ENCODE measurements around the gene PSMB1. TPM values are rescaled to one million over a fixed set of nuclear protein-coding genes. Genes with fewer than 3 reads are reported as not detected.

The PSMB1 gene
- total RNA-seq, 4 donors from 2014 or later, result 340 to 380 (median 357) TPM

DNA sequence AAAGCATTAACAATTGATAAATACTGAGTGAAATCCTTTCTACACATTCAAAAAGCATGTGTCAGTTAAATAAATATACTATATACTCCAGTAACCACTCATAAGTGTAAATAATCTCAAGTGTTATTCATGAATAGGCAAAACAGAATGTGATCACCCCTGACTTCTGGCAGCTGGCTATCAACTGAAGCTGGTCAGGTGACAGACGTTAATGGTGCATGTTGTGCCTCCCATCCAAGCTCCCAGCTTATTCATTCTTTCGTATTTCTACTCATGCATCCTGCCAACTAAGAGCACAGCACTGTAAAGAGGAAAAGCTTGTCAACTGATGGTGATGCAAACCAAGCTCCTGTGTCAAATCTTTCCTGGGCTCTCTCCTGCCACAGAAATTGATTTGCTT is 7.7 kb downstream of the PSMB1 start:
- H3K4me3 ChIP-seq, result no peak overlapping the region
- ATAC-seq, result peak in 1 of 2 donors; percentile 82
- H3K4me1 ChIP-seq, result peaks cover 38 to 44% of the 10 kb centered on the region in 2 donors
- H3K36me3 ChIP-seq, result peaks cover 0 to 75% of the 10 kb centered on the region in 2 donors
- peak overlapping the region; percentile 41 to 72 (median 63) for H3K27ac ChIP-seq
- no peaks in the 10 kb centered on the region for H3K27me3 ChIP-seq
- in situ Hi-C loops (cut with MboI; ENCODE audit: low sequenced_read_pairs in 4 of 4) (no loop called here), intact Hi-C loops (cut with DNase I; ENCODE audit: low total_unique reads) (no loop called here)
- TF ChIP-seq, protein P1, sequence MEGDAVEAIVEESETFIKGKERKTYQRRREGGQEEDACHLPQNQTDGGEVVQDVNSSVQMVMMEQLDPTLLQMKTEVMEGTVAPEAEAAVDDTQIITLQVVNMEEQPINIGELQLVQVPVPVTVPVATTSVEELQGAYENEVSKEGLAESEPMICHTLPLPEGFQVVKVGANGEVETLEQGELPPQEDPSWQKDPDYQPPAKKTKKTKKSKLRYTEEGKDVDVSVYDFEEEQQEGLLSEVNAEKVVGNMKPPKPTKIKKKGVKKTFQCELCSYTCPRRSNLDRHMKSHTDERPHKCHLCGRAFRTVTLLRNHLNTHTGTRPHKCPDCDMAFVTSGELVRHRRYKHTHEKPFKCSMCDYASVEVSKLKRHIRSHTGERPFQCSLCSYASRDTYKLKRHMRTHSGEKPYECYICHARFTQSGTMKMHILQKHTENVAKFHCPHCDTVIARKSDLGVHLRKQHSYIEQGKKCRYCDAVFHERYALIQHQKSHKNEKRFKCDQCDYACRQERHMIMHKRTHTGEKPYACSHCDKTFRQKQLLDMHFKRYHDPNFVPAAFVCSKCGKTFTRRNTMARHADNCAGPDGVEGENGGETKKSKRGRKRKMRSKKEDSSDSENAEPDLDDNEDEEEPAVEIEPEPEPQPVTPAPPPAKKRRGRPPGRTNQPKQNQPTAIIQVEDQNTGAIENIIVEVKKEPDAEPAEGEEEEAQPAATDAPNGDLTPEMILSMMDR (IDR thresholded peaks at IDR 0.05 in 4 of 5, conservative IDR thresholded peaks at IDR 0.05 in 1 of 5), result no peak
- TF ChIP-seq POLR2A (IDR thresholded peaks at IDR 0.05), result no peak
- no peaks in the 10 kb centered on the region for H3K9me3 ChIP-seq
- DNase-seq, result peak in 1 of 2 donors; percentile 23

DNA sequence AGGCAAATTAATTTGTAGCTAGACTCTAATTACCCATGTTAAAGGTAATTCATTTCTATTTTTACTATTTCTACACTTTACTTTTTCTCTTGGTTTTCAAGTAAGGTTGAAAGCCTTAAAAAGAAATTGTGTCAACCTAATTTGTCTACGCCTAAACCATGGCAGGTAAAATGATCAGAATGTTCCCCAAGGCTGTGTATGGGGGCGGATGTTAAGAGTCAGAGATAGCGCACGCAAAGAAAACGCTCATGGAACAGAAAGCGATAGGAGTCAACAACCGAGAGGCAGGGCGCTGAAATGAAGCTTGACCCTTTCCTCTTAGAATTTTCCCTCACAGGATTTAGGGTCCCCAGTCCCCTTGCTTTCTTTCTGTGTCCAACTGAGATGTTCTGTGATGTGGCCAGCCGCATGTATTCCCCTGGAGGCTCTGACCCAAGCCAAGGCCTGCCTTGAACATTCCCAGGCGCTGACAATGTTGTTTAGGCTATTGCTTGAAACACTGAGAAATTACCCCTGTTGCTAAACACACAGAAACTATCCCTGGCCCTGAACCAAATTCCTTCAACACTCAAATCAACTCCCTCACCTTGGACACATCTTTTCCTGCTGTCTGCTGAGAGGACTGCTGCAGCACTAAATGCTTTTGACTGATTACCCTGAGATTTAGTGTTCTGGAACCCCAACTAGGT is 10.9 kb downstream of the PSMB1 start:
- Histone ChIP-seq H3K27ac (peak overlapping the region in 1 of 4 donors; percentile 7), H3K4me1 (peaks cover 11 to 24% of the 10 kb centered on the region in 2 donors), H3K4me3 (no peak overlapping the region), H3K36me3 (peaks cover 2 to 88% of the 10 kb centered on the region in 2 donors), H3K27me3 (no peaks in the 10 kb centered on the region), H3K9me3 (no peaks in the 10 kb centered on the region)
- DNase-seq, result no peak
- in situ Hi-C loops (cut with MboI; ENCODE audit: low sequenced_read_pairs in 4 of 4), result no loop called here
- no peak for TF ChIP-seq POLR2A (IDR thresholded peaks at IDR 0.05)
- TF ChIP-seq, protein P1 (IDR thresholded peaks at IDR 0.05 in 4 of 5, conservative IDR thresholded peaks at IDR 0.05 in 1 of 5), result no peak
- intact Hi-C loops (cut with DNase I; ENCODE audit: low total_unique reads), result no loop called here
- no peak for ATAC-seq

DNA sequence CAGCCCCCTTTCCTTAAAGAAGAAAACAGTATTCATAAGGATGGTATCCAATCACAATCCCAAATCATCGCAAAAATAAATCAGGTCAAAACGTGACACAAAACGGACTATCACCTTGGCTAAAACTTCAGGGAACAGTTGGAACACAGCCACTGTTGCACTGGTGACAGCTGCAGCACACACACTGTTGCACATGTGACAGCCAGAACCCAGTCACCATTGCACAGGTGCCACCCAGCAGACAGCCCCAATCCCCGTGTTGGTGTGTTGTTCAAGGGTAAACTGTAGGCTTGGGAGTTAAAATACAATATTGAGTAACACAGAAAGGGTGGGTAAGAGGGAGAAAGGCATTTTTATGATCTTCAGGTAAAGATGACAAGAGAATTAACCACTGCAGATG is 15.8 kb downstream of the PSMB1 start:
- DNase-seq, result peak; percentile 18 to 46
- ATAC-seq, result peak; percentile 65
- peak overlapping the region; percentile 68 to 75 (median 70) for H3K27ac ChIP-seq
- H3K36me3 ChIP-seq, result peaks cover 3 to 87% of the 10 kb centered on the region in 2 donors
- intact Hi-C loops (cut with DNase I; ENCODE audit: low total_unique reads), result no loop called here
- no peaks in the 10 kb centered on the region for H3K27me3 ChIP-seq
- no peak overlapping the region for H3K4me3 ChIP-seq
- in situ Hi-C loops (cut with MboI; ENCODE audit: low sequenced_read_pairs in 4 of 4), result no loop called here
- no peaks in the 10 kb centered on the region for H3K9me3 ChIP-seq
- TF ChIP-seq POLR2A (IDR thresholded peaks at IDR 0.05), result no peak
- TF ChIP-seq, protein P1 (IDR thresholded peaks at IDR 0.05 in 4 of 5, conservative IDR thresholded peaks at IDR 0.05 in 1 of 5), result no peak
- peaks cover 3 to 11% of the 10 kb centered on the region in 2 donors for H3K4me1 ChIP-seq

DNA sequence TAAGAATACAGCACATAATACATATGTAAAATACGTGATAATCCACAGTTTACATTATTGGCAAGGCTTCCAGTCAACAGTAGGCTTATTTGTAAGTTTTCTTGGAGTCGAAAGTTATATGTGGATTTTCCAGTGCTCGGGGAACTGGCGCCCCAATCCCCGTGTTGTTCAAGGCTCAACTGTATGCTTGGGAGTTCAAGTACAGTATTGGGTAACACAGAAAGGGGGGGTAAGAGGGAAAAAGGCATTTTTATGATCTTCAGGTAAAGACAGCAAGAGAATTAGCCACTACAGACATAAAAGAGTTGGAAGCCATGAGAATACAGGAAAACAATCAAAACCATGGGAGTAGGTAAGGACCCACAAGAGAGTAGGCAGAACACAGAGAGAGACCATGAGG is 16.4 kb downstream of the PSMB1 start:
- intact Hi-C loops (cut with DNase I; ENCODE audit: low total_unique reads), result no loop called here
- H3K27me3 ChIP-seq, result no peaks in the 10 kb centered on the region
- no peak overlapping the region for H3K4me3 ChIP-seq
- no peak for TF ChIP-seq POLR2A (IDR thresholded peaks at IDR 0.05)
- TF ChIP-seq, protein P1 (IDR thresholded peaks at IDR 0.05 in 4 of 5, conservative IDR thresholded peaks at IDR 0.05 in 1 of 5), result no peak
- DNase-seq (no peak), ATAC-seq (no peak)
- no peaks in the 10 kb centered on the region for H3K9me3 ChIP-seq
- H3K36me3 ChIP-seq, result peaks cover 3 to 84% of the 10 kb centered on the region in 2 donors
- in situ Hi-C loops (cut with MboI; ENCODE audit: low sequenced_read_pairs in 4 of 4), result no loop called here
- H3K4me1 ChIP-seq, result peaks cover 3 to 11% of the 10 kb centered on the region in 2 donors
- peak overlapping the region; percentile 68 to 75 (median 70) for H3K27ac ChIP-seq
